Smooth muscle cell (in vitro differentiated cells): ENCODE measurements around the gene ACACA. TPM values are rescaled to one million over a fixed set of nuclear protein-coding genes. Genes with fewer than 3 reads are reported as not detected.
A peak's percentile ranks its signal among the peaks of the same experiment; 100 is the strongest.
"Not testable (repeated sequence)": the region's sequence is repeated elsewhere in the genome, so short reads cannot be mapped to it uniquely, and the experiment has no call there.

Experiments
- DNase-seq: peaks from one replicate; lab custom pipeline; 2025; ENCODE audit not compliant: unreplicated experiment; lab: John Stamatoyannopoulos, UW
- H2AFZ ChIP-seq: fragments of 200-600 bp; sonication (generic); 2 replicates; pipeline ENCODE4 v1.6.0; 2016; ENCODE audit warnings: antibody characterized with exemption, low read depth, mild to moderate bottlenecking
- H3F3A ChIP-seq: fragments of 200-600 bp; sonication (generic); 2 replicates; pipeline ENCODE4 v1.6.0; 2017; ENCODE audit warnings: antibody characterized with exemption, low read depth
- H3K27ac ChIP-seq: fragments of 200-600 bp; sonication (generic); 2 replicates; pipeline ENCODE4 v1.5.1; 2016; ENCODE audit warnings: low read depth, mild to moderate bottlenecking
- H3K27me3 ChIP-seq: fragments of 200-600 bp; sonication (generic); 2 replicates; pipeline ENCODE4 v1.6.1; 2016; ENCODE audit warnings: low read depth, mild to moderate bottlenecking
- H3K36me3 ChIP-seq: fragments of 200-600 bp; sonication (generic); 2 replicates; pipeline ENCODE4 v1.5.1; 2016; ENCODE audit warnings: low read depth
- H3K4me1 ChIP-seq: fragments of 200-600 bp; sonication (generic); 2 replicates; pipeline ENCODE4 v1.5.1; 2016; ENCODE audit warnings: low read depth
- H3K4me2 ChIP-seq: fragments of 200-600 bp; sonication (generic); 2 replicates; pipeline ENCODE4 v1.6.0; 2016; ENCODE audit warnings: mild to moderate bottlenecking
- H3K4me3 ChIP-seq: fragments of 200-600 bp; sonication (generic); 2 replicates; pipeline ENCODE4 v1.5.1; 2016; ENCODE audit warnings: mild to moderate bottlenecking
- H3K79me2 ChIP-seq: fragments of 200-600 bp; sonication (generic); 2 replicates; pipeline ENCODE4 v1.6.0; 2016; ENCODE audit warnings: low read depth, mild to moderate bottlenecking
- H3K9ac ChIP-seq: fragments of 200-600 bp; sonication (generic); 2 replicates; pipeline ENCODE4 v1.6.0; 2016; ENCODE audit warnings: low read depth
- H3K9me3 ChIP-seq: fragments of 200-600 bp; sonication (generic); replicated peaks from 2 replicates; pipeline ENCODE4 v1.5.1; 2016; ENCODE audit warnings: low read depth
- H4K20me1 ChIP-seq: fragments of 200-600 bp; sonication (generic); 2 replicates; pipeline ENCODE4 v1.6.0; 2016; ENCODE audit warnings: low read depth
- CTCF ChIP-seq: fragments of 200-600 bp; sonication (generic); IDR thresholded peaks from 2 replicates; pipeline ENCODE4 v1.5.1; 2017; ENCODE audit warnings: borderline replicate concordance, mild to moderate bottlenecking, antibody characterized with exemption; ENCODE audit not compliant: insufficient read depth, poor library complexity, severe bottlenecking
- whole genome bisulfite sequencing: methylation state at CpG from one replicate; pipeline ENCODE4 v1.1.7; 2016; ENCODE audit warnings: low lambda C conversion rate; 5-methylcytosine and 5-hydroxymethylcytosine counted together
- polyA plus RNA-seq: library from polyadenylated mRNA; unstranded; fragments of >200 nt; fragmentation: Nextera tagmentation; extraction: Ambion mirVana; gene quantifications from 2 replicates; pipeline ENCODE4 v1.2.1, GENCODE V29; 2016
- total RNA-seq: library from RNA; depleted of rRNA; stranded (reverse); fragments of >200 nt; gene quantifications from 2 replicates; pipeline ENCODE4 v1.2.3, GENCODE V29; 2014

ACACA gene
- total and polyA plus RNA-seq, 2 experiments from 2014 or later: 16.4 to 33.9 TPM

- Histone ChIP-seq H3K4me3 (no peak overlapping the region), H3K36me3 (peaks cover 12% of the 10 kb centered on the region), H3K4me1 (no peaks in the 10 kb centered on the region), H3K4me2 (no peak overlapping the region), H3F3A (no peaks in the 10 kb centered on the region), H4K20me1 (no peaks in the 10 kb centered on the region), H2AFZ (no peak overlapping the region), H3K9ac (no peak overlapping the region), H3K27me3 (no peaks in the 10 kb centered on the region), H3K9me3 (no peaks in the 10 kb centered on the region), H3K27ac (no peak overlapping the region), H3K79me2 (peaks cover 20% of the 10 kb centered on the region)
- 97% methylated on average over 7 of the region's 7 CpGs for WGBS
- DNase-seq: no peak
- TF ChIP-seq CTCF: no peak
Observed at GRCh38 chr17:37413875-37414519, 7.4 kb upstream of the ACACA start.

GRCh38 chr17:37410357-37410756 is 3.7 kb upstream of the ACACA start:
- H2AFZ ChIP-seq: no peak overlapping the region
- H4K20me1 ChIP-seq: no peaks in the 10 kb centered on the region
- no peak overlapping the region for H3K27ac ChIP-seq
- H3K4me2 ChIP-seq: no peak overlapping the region
- DNase-seq: no peak
- H3K9ac ChIP-seq: no peak overlapping the region
- H3K27me3 ChIP-seq: no peaks in the 10 kb centered on the region
- peaks cover 8% of the 10 kb centered on the region for H3K36me3 ChIP-seq
- 94% methylated on average over 3 of the region's 3 CpGs for WGBS
- H3K79me2 ChIP-seq: peaks cover 30% of the 10 kb centered on the region
- H3K4me3 ChIP-seq: no peak overlapping the region
- no peaks in the 10 kb centered on the region for H3K9me3 ChIP-seq
- no peaks in the 10 kb centered on the region for H3F3A ChIP-seq
- peaks cover 8% of the 10 kb centered on the region for H3K4me1 ChIP-seq
- no peak for TF ChIP-seq CTCF

GRCh38 chr17:37408145-37408479 is 1.5 kb upstream of the ACACA start:
- Histone ChIP-seq H3K4me2 (peak overlapping the region; percentile 89), H3K4me1 (peaks cover 14% of the 10 kb centered on the region), H3K79me2 (peaks cover 37% of the 10 kb centered on the region)
- H3K27me3 ChIP-seq, H3F3A ChIP-seq, DNase-seq, H3K9me3 ChIP-seq, H4K20me1 ChIP-seq, H3K36me3 ChIP-seq, H3K9ac ChIP-seq, H3K4me3 ChIP-seq, H3K27ac ChIP-seq, H2AFZ ChIP-seq: not testable (repeated sequence)
- 93% methylated on average over 13 of the region's 13 CpGs for WGBS

GRCh38 chr17:37405955-37406634 is 541 bp downstream of the ACACA start:
- H3K27ac ChIP-seq: peak overlapping the region; percentile 20
- WGBS: 3% methylated on average over 21 of the region's 21 CpGs
- no peak for DNase-seq

GRCh38 chr17:37405522-37405921 is 1.1 kb downstream of the ACACA start:
- H3K9me3 ChIP-seq, H2AFZ ChIP-seq, H3K27me3 ChIP-seq, H3K9ac ChIP-seq, H3F3A ChIP-seq, DNase-seq, H3K27ac ChIP-seq, H4K20me1 ChIP-seq, H3K36me3 ChIP-seq: not testable (repeated sequence)
- Histone ChIP-seq H3K4me1 (peaks cover 14% of the 10 kb centered on the region), H3K4me3 (peak overlapping the region; percentile 74), H3K79me2 (peaks cover 42% of the 10 kb centered on the region), H3K4me2 (peak overlapping the region; percentile 89)
- 69% methylated on average over 14 of the region's 14 CpGs for WGBS

More at GRCh38 chr17:37405955-37406634, 541 bp downstream of the ACACA start:
- Histone ChIP-seq H3K9me3 (no peaks in the 10 kb centered on the region), H3K79me2 (peaks cover 42% of the 10 kb centered on the region), H3K4me2 (peak overlapping the region; percentile 89), H3F3A (no peaks in the 10 kb centered on the region), H3K27me3 (no peaks in the 10 kb centered on the region), H3K36me3 (peaks cover 1% of the 10 kb centered on the region), H2AFZ (peak overlapping the region; percentile 80), H3K9ac (peak overlapping the region; percentile 32), H3K4me1 (peaks cover 14% of the 10 kb centered on the region), H3K4me3 (peak overlapping the region; percentile 74), H4K20me1 (no peaks in the 10 kb centered on the region)
- no peak for TF ChIP-seq CTCF
